NCI-H2107 treated with DMSO at 0.1 percent for 48 hours (cell line): ENCODE data around the gene MAPK8IP2.
"Not testable (repeated sequence)": the region's sequence is repeated elsewhere in the genome, so short reads cannot be mapped to it uniquely, and the experiment has no call there.

ENCODE experiments used
- DNase-seq: peaks from one replicate; lab custom pipeline; 2025; ENCODE audit not compliant: unreplicated experiment; lab: John Stamatoyannopoulos, UW

MAPK8IP2 gene

GRCh38 chr22:50633771-50634170 is 33.2 kb downstream of the MAPK8IP2 start:
- no peak for DNase-seq

GRCh38 chr22:50635591-50635990 is 35.0 kb downstream of the MAPK8IP2 start:
- DNase-seq = no peak

GRCh38 chr22:50640296-50640695 is 39.7 kb downstream of the MAPK8IP2 start:
- DNase-seq = not testable (repeated sequence)

GRCh38 chr22:50640857-50641647 is 40.5 kb downstream of the MAPK8IP2 start:
- DNase-seq = no peak

- DNase-seq = no peak
Measured at GRCh38 chr22:50641696-50642607, 41.4 kb downstream of the MAPK8IP2 start.

- DNase-seq = not testable (repeated sequence)
Measured at GRCh38 chr22:50643021-50643820, 42.6 kb downstream of the MAPK8IP2 start.

- not testable (repeated sequence) for DNase-seq
Measured at GRCh38 chr22:50643821-50644101, 43.2 kb downstream of the MAPK8IP2 start.

- DNase-seq = no peak
Measured at GRCh38 chr22:50653256-50653655, 52.7 kb downstream of the MAPK8IP2 start.

GRCh38 chr22:50654664-50655063 is 54.1 kb downstream of the MAPK8IP2 start:
- not testable (repeated sequence) for DNase-seq

- DNase-seq = no peak
Measured at GRCh38 chr22:50656122-50657070, 55.8 kb downstream of the MAPK8IP2 start.

- DNase-seq = no peak
Measured at GRCh38 chr22:50657925-50658324, 57.3 kb downstream of the MAPK8IP2 start.

- not testable (repeated sequence) for DNase-seq
Measured at GRCh38 chr22:50659711-50660110, 59.1 kb downstream of the MAPK8IP2 start.

GRCh38 chr22:50660306-50660705 is 59.7 kb downstream of the MAPK8IP2 start:
- DNase-seq = no peak
